GM19043 (cell line): Measurements from ENCODE around the gene TANGO2.

Experiments
- ATAC-seq: cut with Tn5 transposase; IDR thresholded peaks from one replicate; pipeline ENCODE4 v1.9.1; 2021; ENCODE audit warnings: low read depth; ENCODE audit not compliant: unreplicated experiment

TANGO2 gene

DNA sequence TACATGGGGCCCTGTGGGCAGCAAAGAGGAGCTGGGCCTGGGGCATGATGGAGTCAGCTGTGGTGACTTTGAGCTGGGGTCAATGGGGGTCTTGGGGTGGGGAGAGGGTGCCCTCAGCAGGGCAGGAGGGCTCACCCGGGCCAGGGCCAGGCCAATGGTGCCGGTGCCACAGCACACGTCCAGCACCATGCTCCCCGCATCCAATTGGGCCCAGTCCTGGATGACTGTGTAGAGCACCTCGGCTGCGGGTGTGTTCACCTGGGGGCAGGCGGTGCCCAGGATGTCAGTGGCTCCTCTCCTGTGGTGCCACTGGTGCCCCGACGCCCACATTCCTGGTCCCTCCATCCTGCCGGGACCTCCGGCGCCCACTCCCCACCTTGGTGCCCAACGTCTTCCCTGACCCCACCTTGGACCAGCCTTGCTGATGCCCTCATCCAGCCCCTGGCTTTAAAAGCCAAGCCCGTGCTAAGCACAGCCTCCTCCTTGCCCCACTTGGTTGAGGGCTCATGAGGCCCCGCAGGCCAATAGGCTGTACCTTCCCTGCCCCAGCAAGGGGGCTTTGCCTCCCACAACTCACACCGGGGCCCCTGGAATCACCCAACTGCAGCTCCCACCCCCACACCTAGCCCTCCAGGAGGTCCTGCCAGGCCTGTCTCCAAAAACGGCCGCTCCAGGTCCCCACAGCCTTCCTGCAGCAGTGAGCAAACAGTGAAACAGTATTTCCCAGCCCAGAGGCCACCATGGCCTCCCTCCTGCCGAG, 92.8 kb downstream of the TANGO2 start:
- no peak for ATAC-seq

DNA sequence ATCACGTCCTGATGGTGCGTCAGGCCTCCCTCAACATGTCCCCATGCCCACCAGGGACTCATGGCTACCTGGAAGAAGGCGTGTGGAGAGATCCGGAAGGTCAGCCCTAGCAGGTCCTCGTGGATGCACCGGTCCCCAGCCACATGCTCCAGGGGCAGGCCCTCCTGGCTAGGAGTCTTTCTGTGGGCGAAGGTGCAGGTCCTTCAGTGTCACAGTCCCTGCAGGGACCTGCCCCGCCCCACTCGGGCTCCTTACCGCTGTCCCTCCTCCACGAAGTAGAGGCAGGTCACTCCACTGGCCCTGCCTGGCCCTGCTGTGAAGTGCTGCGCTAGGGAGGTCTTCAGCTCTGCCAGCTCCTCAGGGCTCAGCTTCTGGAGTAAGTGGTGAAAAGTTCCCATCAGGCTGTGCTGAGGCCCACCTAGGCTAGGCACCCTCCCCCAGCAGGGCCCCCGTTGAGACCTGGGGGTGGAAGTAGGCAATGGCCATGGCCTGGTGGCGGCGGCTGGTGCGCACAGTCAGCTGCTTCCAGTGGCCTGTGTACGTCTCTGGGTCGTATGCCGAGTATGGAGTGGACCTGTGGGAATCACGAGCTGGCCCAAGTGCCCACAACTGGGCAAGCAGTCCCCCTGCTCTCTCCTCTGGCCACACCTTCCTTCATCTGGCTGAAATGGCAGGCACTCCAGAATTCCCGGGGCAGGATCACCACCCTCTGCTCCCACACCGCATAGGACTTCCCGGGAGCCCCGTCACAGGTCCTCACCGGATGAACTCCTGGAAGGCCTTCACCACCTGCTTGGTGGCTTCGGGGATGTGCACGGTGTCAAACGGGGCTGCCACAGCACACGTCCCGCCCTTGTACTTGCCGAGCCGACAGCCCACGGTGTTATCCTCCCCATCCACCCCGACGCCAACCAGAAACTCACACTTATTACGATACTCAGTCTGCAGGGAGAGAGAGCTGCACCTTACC, 93.9 kb downstream of the TANGO2 start:
- ATAC-seq = no peak

DNA sequence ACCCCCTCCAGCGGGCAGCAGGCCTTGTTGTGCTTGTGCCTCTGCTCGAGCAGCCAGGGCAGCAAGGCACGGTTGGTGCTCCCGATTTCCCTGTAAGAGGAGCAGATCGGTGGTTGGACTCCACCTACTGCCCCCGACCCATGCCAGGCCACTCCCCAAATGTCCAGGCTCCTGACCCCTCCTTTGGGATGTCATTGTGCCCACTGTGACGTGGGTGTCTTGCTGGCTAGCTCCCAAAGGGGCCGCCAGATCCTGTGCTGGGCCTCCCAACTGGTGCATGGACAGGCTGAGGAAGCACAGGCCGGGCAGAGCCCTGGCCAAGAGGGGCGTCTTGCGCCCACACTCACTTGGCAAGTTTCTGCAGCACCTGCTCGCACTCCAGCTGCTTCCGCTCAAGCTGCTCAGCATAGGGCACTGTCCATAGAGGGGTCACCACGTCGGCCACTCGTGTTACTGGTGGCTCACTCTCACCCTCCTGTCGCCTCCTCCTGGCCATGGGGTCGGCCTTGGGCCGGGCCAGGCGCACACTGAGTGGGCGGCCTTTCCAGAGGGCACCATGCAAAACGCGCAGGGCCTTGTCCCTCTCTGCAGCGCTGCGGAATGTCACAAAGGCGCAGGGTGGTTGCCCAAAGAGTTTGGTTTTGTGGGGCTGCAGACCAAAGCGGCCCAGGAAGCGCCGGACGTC, 94.9 kb downstream of the TANGO2 start, which contains the start of gene RANBP1:
Gene RANBP1, plus strand, starts transcription at position 414 of the 685 bp plus-strand sequence. Its CDS starts 81 bp downstream, at position 495.
- ATAC-seq = no peak

DNA sequence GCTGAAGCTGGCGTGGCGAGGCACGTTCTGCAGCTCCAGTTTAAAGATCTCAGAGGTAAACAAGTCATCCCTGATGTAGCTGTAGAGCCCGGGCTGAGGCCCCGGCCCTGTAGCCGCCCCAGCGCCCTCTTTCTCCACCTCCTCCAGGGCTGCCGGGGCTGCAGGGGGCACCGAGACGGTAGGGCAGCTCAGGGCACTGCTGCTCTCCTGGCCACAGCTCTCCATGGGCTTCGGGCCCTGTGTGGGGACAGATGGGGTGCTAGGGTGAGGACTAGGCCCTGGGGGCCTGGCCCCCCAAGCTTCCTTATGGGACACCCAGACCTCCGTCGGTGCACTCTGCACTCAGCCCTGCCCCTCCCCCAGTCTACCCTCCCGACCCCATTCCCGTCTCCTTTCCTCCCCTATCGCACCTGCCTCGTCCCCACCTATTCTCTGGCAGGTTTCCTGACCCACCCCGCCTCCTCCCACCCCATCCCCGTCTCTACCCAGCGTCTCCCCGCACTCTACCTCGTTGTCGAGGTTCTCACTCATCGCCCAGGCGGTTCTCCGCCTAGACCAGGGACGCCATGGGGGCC, 95.6 kb downstream of the TANGO2 start:
- ATAC-seq = no peak
